Ovary (tissue), 3 donors: ENCODE results near the gene OR6B3.

Experiments used
- EP300 ChIP-seq: sonication (generic); formaldehyde crosslinking; IDR thresholded peaks from one replicate; pipeline ENCODE4 v1.6.1; 2017; ENCODE audit warnings: antibody characterized with exemption
- POLR2A ChIP-seq: fragments of 450-650 bp; IDR thresholded peaks from one replicate; pipeline ENCODE4 v1.6.1; 2017; ENCODE audit warnings: antibody characterized with exemption, mild to moderate bottlenecking, moderate library complexity
- TF ChIP-seq, protein P1 (sequence below), 3 donors: fragments of 450-650 bp in 2 of 3; fragments of 200-600 bp in 1 of 3; IDR thresholded peaks; one replicate each; pipeline versions ENCODE4 v1.5.1 to v1.8.0; 2016 to 2022; ENCODE audit warnings: antibody characterized with exemption in 3 of 3, mild to moderate bottlenecking in 1 of 3
- donor health status: DM: no; HTN: no; CAD: no.

- TF ChIP-seq, protein P1, sequence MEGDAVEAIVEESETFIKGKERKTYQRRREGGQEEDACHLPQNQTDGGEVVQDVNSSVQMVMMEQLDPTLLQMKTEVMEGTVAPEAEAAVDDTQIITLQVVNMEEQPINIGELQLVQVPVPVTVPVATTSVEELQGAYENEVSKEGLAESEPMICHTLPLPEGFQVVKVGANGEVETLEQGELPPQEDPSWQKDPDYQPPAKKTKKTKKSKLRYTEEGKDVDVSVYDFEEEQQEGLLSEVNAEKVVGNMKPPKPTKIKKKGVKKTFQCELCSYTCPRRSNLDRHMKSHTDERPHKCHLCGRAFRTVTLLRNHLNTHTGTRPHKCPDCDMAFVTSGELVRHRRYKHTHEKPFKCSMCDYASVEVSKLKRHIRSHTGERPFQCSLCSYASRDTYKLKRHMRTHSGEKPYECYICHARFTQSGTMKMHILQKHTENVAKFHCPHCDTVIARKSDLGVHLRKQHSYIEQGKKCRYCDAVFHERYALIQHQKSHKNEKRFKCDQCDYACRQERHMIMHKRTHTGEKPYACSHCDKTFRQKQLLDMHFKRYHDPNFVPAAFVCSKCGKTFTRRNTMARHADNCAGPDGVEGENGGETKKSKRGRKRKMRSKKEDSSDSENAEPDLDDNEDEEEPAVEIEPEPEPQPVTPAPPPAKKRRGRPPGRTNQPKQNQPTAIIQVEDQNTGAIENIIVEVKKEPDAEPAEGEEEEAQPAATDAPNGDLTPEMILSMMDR (IDR thresholded peaks at IDR 0.05) = no peak
- no peak for TF ChIP-seq POLR2A
- no peak for TF ChIP-seq EP300
Observed at GRCh38 chr2:240098349-240098748, 45.0 kb upstream of the OR6B3 start.
